HepG2 (cell line): ENCODE measurements around the gene HDAC10. TPM values are rescaled to one million over a fixed set of nuclear protein-coding genes. Genes with fewer than 3 reads are reported as not detected.

Source experiments
- AGO2 ChIP-seq: fragments of 200-400 bp; formaldehyde crosslinking; optimal IDR thresholded peaks from 2 replicates; pipeline ENCODE3; 2017; ENCODE audit warnings: mild to moderate bottlenecking, low read depth, low read length, moderate library complexity
- BRD4 ChIP-seq: sonication (generic); formaldehyde crosslinking; IDR thresholded peaks from 2 replicates; pipeline ENCODE4 v1.4.0; 2020; ENCODE audit warnings: missing genetic modification reagents
- DBP ChIP-seq: sonication (generic); formaldehyde crosslinking; IDR thresholded peaks from 2 replicates; pipeline ENCODE4 v1.4.0; 2020; ENCODE audit warnings: missing genetic modification reagents; ENCODE audit errors: not compliant biosample characterization
- EEA1 ChIP-seq: sonication (generic); formaldehyde crosslinking; IDR thresholded peaks from 2 replicates; pipeline ENCODE4 v1.5.1; 2020; ENCODE audit warnings: mild to moderate bottlenecking, missing genetic modification reagents, borderline replicate concordance
- GTF2F1 ChIP-seq: fragments of 150-350 bp; IDR thresholded peaks from 2 replicates; pipeline ENCODE4 v1.6.1; 2014; ENCODE audit warnings: low read length
- KAT7 ChIP-seq: IDR thresholded peaks from 2 replicates; pipeline ENCODE4 v1.6.1; 2018; ENCODE audit warnings: borderline replicate concordance, missing compliant biosample characterization
- KDM4B ChIP-seq: sonication (generic); formaldehyde crosslinking; IDR thresholded peaks from 2 replicates; pipeline ENCODE4 v1.4.0; 2020; ENCODE audit warnings: missing genetic modification reagents
- KDM5B ChIP-seq: sonication (generic); formaldehyde crosslinking; IDR thresholded peaks from 2 replicates; pipeline ENCODE4 v1.4.0; 2020; ENCODE audit warnings: missing genetic modification reagents, mild to moderate bottlenecking, borderline replicate concordance
- MAFF ChIP-seq: IDR thresholded peaks from 2 replicates; pipeline ENCODE4 v1.6.1; 2011; ENCODE audit warnings: low read depth, low read length, improper control_type of control experiment
- NR0B2 ChIP-seq: sonication (generic); formaldehyde crosslinking; IDR thresholded peaks from 2 replicates; pipeline ENCODE4 v1.4.0; 2020; ENCODE audit warnings: mild to moderate bottlenecking, missing genetic modification reagents
- RBFOX2 ChIP-seq: fragments of 200-400 bp; formaldehyde crosslinking; IDR thresholded peaks from 2 replicates; pipeline ENCODE4 v1.6.1; 2017; ENCODE audit warnings: low read depth, mild to moderate bottlenecking, low read length
- REPIN1 ChIP-seq: sonication (generic); formaldehyde crosslinking; IDR thresholded peaks from 2 replicates; pipeline ENCODE4 v1.8.0; 2022; ENCODE audit warnings: missing genetic modification reagents, low read depth, mild to moderate bottlenecking, borderline replicate concordance
- SALL1 ChIP-seq: sonication (generic); formaldehyde crosslinking; IDR thresholded peaks from 2 replicates; pipeline ENCODE4 v1.8.0; 2022; ENCODE audit warnings: mild to moderate bottlenecking, missing genetic modification reagents
- SRY ChIP-seq: sonication (generic); formaldehyde crosslinking; IDR thresholded peaks from 2 replicates; pipeline ENCODE4 v1.8.0; 2022; ENCODE audit warnings: mild to moderate bottlenecking, missing genetic modification reagents
- SSRP1 ChIP-seq: IDR thresholded peaks from 2 replicates; pipeline ENCODE4 v1.6.1; 2016; ENCODE audit warnings: control low read depth
- TCF7L2 ChIP-seq: IDR thresholded peaks from 2 replicates; pipeline ENCODE4 v1.6.1; 2011; ENCODE audit warnings: mild to moderate bottlenecking, low read depth, low read length, moderate library complexity
- THAP7 ChIP-seq: sonication (generic); formaldehyde crosslinking; IDR thresholded peaks from 2 replicates; pipeline ENCODE4 v1.8.1; 2023; ENCODE audit warnings: mild to moderate bottlenecking, missing genetic modification reagents
- ZNF292 ChIP-seq: sonication (generic); formaldehyde crosslinking; IDR thresholded peaks from 2 replicates; pipeline ENCODE4 v1.8.1; 2022; ENCODE audit warnings: mild to moderate bottlenecking, low read depth, missing genetic modification reagents, borderline replicate concordance
- ZNF44 ChIP-seq: sonication (generic); formaldehyde crosslinking; IDR thresholded peaks from 2 replicates; pipeline ENCODE4 v1.5.1; 2020; ENCODE audit warnings: mild to moderate bottlenecking, missing genetic modification reagents
- ZNF513 ChIP-seq: sonication (generic); formaldehyde crosslinking; conservative IDR thresholded peaks from 2 replicates; pipeline ENCODE4 v1.5.0; 2020; ENCODE audit warnings: missing genetic modification reagents
- ZNF564 ChIP-seq: sonication (generic); formaldehyde crosslinking; IDR thresholded peaks from 2 replicates; pipeline ENCODE4 v1.8.1; 2023; ENCODE audit warnings: mild to moderate bottlenecking, missing genetic modification reagents
- ZNF598 ChIP-seq: sonication (generic); formaldehyde crosslinking; IDR thresholded peaks from 2 replicates; pipeline ENCODE4 v1.5.1; 2020; ENCODE audit warnings: mild to moderate bottlenecking, missing genetic modification reagents, borderline replicate concordance
- ZNF780A ChIP-seq: sonication (generic); formaldehyde crosslinking; IDR thresholded peaks from 2 replicates; pipeline ENCODE4 v1.8.0; 2022; ENCODE audit warnings: mild to moderate bottlenecking, missing genetic modification reagents, moderate library complexity
- polyA plus RNA-seq, 8 experiments: library from polyadenylated mRNA; depleted of rRNA in 3 of 8; stranded (reverse) in 7 of 8; unstranded in 1 of 8; fragments of >200 nt; fragmentation: Illumina TruSeq in 4 of 8; extraction: Trizol in 4 of 8; gene quantifications; 2 replicates each; pipeline versions ENCODE4 v1.2.1 to v1.2.3, GENCODE V29; 2011 to 2016; ENCODE audit warnings: low read depth in 4 of 8, missing spikeins in 1 of 8, mixed read lengths in 1 of 8; ENCODE audit not compliant: insufficient read depth in 1 of 8
- total RNA-seq, 5 experiments: library from RNA; depleted of rRNA; stranded (reverse); fragments of >200 nt; fragmentation: Illumina TruSeq; extraction: Trizol; gene quantifications; 2 replicates each; pipeline ENCODE4 v1.2.3, GENCODE V29; 2016; ENCODE audit warnings: low read depth in 1 of 5
- TF ChIP-seq, protein P1 (sequence below): sonication (generic); formaldehyde crosslinking; IDR thresholded peaks from 2 replicates; pipeline ENCODE4 v1.4.0; 2020; ENCODE audit warnings: mild to moderate bottlenecking, missing genetic modification reagents, borderline replicate concordance

Gene HDAC10
- total and polyA plus RNA-seq, 2 of the 13 experiments (the other 11 are each of a cell fraction or from before 2014, with no cell fraction given), result 13.9 to 14.9 TPM

DNA sequence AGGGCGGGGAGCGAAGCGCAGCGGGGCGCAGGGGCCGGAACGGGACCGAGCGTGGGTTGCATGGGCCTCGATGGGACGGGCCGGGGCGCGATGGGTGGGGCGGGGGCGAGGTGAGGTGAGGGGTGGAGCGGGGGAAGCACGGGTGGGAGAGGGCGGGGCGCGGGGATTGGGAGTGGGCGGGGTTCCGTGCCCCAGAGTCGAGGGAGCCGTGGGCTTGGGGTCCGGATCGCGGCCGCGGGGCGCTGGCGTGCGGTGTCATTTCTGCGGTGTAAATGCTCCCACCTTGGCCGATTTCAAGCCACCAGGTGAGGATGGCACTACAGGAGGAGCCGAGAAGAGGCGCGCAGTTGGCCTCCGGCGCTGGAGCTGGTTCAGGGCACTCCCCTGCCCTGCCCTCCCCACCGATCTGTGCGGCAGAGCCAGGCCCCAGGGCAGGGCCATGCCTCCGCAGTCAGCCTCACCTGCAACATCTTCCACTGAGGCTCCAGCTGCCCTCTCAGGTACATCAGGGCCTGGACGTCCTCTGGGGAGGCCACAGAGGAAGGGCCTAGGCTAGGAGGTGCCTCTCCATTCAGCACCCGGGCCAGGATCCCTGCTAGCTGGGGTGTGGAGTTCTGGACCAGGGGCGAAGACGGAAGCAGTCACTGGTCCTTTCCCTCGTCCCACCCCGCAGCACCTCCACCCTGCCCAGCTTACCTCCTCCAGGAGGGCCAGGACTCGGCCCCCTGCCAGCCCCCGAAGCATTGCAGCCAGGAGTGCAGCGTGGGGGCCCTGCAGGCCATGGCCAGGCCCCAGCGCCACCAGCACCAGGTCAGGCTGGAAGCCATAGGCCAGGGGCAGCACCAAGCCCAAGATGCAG, 5.6 kb downstream of the HDAC10 start (continued):
- no peak for TF ChIP-seq TCF7L2
- TF ChIP-seq KDM5B (CRISPR knock-in tag), result 0 out of 2 replicates have a peak, but pooled peaks have one; percentile 0
- TF ChIP-seq ZNF292 (CRISPR knock-in tag), result no peak
- peak; percentile 77 for TF ChIP-seq RBFOX2
- 0 out of 2 replicates have a peak, but pooled peaks have one; percentile 7 for TF ChIP-seq SALL1
- TF ChIP-seq EEA1 (CRISPR knock-in tag), result no peak
- TF ChIP-seq AGO2, result peak; percentile 13
- no peak for TF ChIP-seq REPIN1 (CRISPR knock-in tag)
- peak; percentile 1; the same call in 1 of the 2 replicates for TF ChIP-seq NR0B2 (CRISPR knock-in tag)
- TF ChIP-seq ZNF513 (CRISPR knock-in tag), result no peak
- TF ChIP-seq THAP7 (CRISPR knock-in tag), result 0 out of 2 replicates have a peak, but pooled peaks have one; percentile 9
- TF ChIP-seq SRY, result no peak
- TF ChIP-seq KDM4B (CRISPR knock-in tag), result no peak
- no peak; the same call in 1 of the 2 replicates for TF ChIP-seq ZNF780A (CRISPR knock-in tag)
- no peak for TF ChIP-seq SSRP1 (CRISPR knock-in tag)
- no peak for TF ChIP-seq GTF2F1
- no peak for TF ChIP-seq DBP (CRISPR knock-in tag)
- no peak for TF ChIP-seq MAFF
- 0 out of 2 replicates have a peak, but pooled peaks have one; percentile 0 for TF ChIP-seq BRD4 (CRISPR knock-in tag)
- TF ChIP-seq ZNF564 (CRISPR knock-in tag), result no peak
- TF ChIP-seq, protein P1, sequence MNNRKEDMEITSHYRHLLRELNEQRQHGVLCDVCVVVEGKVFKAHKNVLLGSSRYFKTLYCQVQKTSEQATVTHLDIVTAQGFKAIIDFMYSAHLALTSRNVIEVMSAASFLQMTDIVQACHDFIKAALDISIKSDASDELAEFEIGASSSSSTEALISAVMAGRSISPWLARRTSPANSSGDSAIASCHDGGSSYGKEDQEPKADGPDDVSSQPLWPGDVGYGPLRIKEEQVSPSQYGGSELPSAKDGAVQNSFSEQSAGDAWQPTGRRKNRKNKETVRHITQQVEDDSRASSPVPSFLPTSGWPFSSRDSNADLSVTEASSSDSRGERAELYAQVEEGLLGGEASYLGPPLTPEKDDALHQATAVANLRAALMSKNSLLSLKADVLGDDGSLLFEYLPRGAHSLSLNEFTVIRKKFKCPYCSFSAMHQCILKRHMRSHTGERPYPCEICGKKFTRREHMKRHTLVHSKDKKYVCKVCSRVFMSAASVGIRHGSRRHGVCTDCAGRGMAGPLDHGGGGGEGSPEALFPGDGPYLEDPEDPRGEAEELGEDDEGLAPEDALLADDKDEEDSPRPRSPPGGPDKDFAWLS (CRISPR knock-in tag), result no peak
- TF ChIP-seq ZNF44 (CRISPR knock-in tag), result 0 out of 2 replicates have a peak, but pooled peaks have one; percentile 12
- no peak for TF ChIP-seq ZNF598 (CRISPR knock-in tag)
- TF ChIP-seq KAT7 (CRISPR knock-in tag), result no peak
